HG03175 (cell line): Measurements from ENCODE around the gene ZNF391.
"Not testable (repeated sequence)": the region's sequence is repeated elsewhere in the genome, so short reads cannot be mapped to it uniquely, and the experiment has no call there.

ENCODE experiments used
- ATAC-seq: cut with Tn5 transposase; IDR thresholded peaks from one replicate; pipeline ENCODE4 v1.9.1; 2021; ENCODE audit warnings: mild to moderate bottlenecking, moderate library complexity; ENCODE audit not compliant: unreplicated experiment

The ZNF391 gene

DNA sequence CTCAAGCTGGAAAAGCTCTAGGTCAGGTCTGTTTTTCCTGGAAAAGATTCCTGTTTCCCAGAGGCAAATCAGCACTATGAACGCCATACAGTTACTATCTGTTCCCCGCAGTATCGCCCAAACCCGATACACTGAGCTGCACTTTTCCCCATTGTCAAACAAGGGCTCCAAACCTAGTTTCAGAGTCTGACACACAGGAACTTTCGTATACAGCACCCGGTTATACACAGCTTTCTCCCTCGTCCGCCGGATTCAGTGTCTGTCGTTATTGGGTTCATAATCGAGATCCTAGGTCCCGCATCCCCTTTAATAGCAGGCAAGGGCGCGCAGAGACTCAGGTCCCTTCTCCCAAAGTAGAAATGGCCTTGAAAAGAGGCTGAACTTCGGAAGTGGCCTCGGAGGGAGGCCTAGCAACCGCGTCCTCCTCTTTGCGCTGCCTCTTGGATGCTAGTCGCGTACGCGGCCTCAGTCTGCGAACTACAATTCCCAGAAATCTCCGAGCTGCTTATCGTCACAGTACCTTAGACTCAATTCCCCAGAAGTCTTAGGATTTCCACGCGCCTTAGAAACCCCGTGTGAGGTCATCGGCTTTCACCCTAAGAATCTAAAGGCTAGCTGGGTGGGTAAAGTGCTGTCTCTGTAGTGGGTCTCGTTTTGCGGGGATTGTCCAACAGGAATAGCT is 34.2 kb downstream of the ZNF391 start:
- ATAC-seq, result no peak

DNA sequence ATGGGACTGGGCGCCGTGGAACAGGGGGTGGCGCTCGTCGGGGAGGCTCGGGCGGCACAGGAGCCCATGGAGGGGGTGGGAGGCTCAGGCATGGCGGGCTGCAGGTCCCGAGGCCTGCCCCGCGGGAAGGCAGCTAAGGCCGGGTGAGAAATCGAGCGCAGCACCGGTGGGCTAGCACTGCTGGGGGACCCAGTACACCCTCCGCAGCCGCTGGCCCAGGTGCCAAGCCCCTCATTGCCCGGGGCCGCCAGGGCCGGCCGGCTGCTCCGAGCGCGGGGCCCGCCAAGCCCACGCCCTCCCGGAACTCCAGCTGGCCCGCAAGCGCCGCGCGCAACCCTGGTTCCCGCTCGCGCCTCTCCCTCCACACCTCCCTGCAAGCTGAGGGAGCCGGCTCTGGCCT is 36.3 kb downstream of the ZNF391 start:
- ATAC-seq, result not testable (repeated sequence)

DNA sequence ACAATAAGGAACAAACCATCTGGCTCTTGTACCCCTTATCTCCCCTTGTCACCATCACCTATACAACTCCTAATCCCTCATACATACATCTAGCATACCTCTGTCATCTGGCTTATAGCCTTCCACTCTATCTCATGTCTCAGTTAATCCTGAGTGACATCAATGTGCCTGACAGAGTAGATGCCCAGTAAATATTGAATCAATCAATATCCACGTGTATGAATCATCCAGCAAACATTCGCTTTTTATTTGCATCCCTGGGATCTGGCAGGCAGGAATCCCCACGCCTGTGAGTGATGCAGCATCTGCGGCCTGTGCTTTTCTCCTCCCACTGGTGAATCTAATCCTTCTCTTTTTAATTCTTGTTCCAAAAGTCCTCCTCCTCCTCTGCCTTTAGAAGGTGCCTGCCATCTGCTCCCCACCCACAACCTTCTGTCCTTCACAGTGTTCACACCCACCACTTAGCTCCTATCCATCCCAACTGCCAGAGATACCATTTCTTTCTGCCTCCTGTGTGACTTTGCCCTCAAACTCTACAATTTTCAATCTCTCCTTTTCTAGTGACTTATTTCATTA is 37.6 kb downstream of the ZNF391 start:
- ATAC-seq, result no peak

DNA sequence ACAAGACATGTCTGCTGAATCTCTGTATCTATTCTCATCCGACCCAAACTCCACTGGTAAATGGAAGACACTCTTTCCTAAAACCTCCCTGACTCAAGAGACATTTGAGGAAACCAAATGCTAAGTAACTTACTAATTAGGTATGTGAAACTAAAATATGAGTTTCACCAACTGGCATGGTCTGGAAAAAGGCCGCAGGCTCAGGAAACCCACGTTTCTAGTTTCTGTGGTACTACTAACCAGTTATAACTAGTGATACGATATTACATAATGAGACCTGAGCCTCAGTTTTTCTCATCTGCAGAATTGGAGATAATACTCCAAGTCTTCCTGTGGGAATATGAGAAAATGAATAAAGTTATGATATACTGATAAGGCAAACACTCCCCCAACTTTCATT is 39.9 kb downstream of the ZNF391 start:
- ATAC-seq, result no peak

DNA sequence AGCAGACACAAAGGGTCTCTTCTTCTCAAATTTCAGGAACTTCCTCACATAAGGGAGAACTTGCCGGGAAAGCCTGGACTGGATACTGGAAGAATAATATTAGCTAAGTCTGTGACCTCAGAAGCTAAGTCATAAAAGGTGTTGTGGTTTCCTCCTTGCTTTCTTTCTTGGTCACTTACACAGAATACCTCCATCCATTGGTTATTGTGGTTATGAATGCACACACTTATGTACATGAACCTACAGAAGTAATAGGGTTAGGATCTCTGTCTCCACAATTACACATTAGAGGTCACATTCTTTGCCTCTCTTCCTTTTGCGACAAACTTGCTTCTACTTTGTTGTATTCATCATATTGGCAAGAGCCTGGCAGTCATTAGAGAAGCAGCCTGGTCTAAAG is 40.4 kb downstream of the ZNF391 start:
- ATAC-seq, result no peak

DNA sequence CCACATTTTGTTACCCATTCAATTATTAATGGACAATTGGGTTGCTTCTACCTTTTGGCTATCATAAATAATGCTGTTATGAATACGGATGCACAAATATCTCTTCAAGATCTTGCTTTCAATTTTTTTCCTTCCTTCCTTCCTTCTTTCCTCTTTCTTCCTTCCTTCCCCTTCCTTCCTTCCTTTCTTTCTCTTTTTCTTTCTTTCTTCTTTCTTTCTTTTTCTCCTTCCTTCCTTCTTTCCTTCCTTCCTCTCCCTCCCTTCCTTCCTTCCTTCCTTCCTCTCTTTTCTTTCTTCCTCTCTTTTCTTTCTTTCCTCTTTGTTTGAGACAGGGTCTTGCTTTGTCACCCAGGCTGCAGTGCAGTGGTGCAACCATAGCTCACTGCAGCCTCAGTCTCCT is 45.2 kb downstream of the ZNF391 start:
- ATAC-seq, result no peak

DNA sequence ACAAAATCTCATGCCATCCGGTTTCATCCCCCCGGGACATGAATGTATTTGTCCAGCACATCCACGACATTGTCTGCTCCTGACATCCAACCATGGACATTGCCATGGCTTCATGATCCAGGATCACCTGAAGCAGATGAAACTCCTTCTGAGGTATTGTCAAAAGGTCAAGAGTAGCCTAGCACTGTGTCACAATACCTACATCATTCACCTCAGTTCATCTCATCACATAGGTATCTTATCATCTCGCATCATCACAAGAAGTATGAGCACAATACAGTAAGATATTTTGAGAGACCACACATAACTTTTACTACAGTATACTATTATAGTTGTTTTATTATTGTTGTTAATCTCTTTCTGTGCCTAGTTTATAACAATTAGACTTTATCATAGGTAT is 50.8 kb downstream of the ZNF391 start:
- ATAC-seq, result no peak

DNA sequence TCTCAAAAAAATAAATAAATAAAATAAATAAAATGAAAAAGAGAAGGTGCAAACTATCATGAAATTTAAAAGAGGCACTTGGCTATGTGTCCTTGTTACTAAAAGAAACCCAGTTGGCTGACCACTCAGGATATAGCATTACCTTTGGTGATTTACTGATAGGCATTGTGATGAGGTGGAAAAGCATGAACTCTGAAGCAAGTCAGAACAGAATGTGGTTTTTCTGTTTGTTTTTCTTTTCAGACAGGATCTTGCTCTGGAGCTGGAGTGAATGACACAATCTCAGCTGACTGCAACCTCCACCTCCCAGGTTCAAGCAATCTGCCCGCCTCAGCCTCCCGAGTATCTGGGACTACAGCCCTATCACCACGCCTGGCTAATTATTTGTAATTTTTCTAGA is 52.4 kb downstream of the ZNF391 start:
- no peak for ATAC-seq

DNA sequence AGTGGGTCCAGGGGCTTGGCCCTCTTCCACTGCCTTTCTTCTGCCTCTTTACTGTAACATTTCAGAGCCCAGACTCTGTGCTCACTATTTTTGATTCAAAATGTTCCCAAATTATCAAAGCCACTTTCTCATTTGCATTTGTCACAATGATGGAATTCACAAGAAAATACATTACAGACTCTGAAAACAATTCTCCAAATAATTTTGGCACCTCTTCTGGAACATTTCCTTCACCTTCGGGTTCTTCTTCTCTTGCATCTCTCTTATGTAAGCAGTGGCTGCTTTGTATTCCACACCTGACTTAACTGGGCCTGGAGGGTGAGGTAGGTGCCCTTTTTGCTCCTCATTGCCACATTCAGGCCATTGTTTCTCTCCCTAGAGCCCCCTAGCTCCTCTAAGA is 54.4 kb downstream of the ZNF391 start:
- ATAC-seq, result no peak

DNA sequence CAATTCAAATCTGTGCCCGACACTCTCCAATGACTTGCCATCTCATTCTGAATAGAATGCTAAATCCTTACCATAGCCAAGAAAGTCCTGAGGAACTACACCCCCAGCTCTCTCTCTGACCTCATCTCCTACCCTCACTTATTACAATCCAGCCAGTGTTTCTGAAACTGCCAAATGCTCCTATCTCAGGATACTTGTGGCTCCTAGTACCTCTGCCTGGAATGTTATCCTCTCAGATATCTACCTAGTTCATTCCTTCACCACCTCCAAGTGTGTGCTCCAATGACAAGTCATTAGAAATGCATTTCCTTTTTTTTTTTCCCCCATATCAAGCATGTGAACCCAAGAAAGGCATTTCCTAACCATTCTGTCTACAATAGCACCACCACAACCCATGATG is 59.9 kb downstream of the ZNF391 start:
- ATAC-seq, result no peak

DNA sequence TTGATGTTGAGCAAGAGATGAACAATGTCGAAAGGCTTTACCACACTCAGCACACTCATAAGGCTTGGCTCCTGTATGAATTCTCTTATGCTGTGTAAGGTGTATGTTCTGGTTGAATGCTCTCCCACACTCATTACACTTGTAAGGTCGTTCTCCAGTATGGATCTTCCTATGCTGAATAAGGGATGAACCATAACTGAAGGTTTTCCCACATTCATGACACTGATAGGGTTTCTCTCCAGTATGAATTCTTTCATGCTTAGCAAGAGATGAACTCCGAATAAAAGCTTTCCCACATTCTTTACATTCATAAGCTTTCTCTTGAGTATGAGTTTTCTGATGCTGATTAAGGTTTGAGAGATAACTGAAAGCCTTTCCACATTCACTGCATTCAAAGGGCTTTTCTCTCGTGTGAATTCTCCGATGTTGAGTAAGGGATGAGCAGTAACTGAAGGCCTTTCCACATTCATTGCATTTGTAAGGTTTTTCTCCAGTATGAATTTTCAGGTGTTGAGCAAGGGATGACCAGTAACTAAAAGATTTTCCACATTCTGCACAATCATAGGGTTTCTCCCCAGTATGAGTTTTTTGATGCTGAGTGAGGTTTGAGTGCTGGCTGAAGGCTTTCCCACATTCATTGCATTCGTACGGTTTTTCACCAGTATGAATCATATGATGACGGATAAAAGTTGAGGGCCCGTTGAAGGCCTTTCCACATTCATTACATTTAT is 63.3 kb downstream of the ZNF391 start:
- no peak for ATAC-seq

DNA sequence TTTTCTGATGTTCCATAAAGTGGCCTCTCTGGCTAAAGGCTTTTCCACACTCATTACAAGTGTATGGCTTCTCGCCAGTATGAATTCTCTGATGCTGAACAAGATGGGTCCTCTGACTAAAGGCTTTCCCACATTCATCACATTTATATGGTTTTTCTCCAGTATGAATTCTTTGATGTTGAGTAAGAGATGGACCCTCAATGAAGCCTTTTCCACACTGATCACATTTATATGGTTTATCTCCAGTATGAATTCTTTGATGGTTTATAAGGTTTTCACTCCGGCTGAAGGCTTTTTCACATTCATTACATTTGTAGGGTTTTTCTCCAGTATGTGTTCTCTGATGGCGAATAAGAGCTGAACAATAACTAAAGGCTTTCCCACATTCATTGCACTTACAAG is 63.9 kb downstream of the ZNF391 start:
- no peak for ATAC-seq
